KG1 (cell line): ENCODE results near the gene CDC45.

Experiments used
- DNase-seq: peaks from one replicate; lab custom pipeline; 2025; lab: John Stamatoyannopoulos, UW

The CDC45 gene

DNA sequence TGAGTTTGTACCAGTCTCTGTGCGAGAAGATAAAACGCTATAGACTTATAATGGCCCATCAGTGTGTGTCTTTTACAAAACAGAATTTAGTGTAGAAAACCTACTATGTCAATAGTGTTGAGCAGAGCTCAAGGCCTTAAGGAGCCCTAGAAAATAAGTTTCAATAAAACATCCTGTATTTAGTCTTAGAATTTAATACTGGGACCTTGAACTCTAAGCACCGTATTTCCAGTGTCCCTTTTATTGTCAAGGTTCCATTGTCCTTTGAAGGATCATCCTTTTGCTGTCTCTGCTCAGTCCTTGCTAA is 16.6 kb downstream of the CDC45 start:
- no peak for DNase-seq

DNA sequence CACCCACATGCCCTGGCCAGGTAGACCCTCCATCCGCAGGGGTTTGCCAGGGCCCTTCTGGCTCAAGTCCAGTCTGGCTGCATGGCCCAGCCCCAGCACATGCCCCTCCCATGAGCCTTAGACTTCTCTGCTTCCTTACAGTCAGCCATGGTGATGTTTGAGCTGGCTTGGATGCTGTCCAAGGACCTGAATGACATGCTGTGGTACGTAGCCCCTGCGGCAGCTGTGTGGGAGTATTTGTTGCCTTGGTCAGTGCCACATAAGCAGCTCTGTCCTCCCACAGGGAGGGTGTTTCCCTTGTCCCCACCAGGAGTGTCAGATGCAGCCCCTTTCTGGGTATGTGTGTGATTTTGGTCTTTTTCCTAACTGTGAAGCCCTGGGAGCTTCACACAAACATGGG is 17.5 kb downstream of the CDC45 start:
- DNase-seq: no peak

DNA sequence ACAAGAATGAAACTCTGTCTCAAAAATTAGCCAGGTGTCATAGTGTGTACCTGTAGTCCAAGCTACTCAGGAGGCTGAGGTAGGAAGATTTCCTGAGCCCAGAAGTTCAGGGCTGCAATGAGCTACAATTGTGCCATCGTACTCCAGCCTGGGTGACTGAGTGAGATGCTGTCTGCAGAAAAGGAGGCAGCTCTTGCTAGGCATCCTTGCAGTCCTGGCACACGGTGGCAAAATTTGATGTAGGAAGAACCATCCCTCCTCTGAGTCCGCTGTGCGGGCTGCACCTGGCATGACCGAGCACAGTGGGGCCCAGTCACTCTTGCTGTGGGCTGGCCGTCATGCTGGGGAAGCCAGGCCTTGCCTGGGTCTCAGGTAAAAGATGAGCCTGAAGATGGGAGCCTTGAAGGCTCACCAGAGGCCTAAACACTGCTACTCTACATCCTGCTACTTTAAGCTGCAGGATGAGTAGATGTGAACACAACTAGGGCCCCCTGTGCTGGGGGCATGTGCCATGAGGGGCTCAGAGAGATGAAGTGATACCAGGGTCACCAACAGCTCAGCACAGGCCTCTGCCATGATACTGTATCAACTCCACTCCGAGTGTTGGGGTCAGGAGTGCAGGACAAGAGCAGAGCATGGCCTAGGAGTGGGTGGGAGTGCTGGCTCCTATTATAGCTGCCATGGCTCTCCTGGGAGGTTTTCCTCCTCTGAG is 18.6 kb downstream of the CDC45 start:
- DNase-seq: no peak

- DNase-seq: no peak
Measured at GRCh38 chr22:19498866-19499190, 19.1 kb downstream of the CDC45 start.

DNA sequence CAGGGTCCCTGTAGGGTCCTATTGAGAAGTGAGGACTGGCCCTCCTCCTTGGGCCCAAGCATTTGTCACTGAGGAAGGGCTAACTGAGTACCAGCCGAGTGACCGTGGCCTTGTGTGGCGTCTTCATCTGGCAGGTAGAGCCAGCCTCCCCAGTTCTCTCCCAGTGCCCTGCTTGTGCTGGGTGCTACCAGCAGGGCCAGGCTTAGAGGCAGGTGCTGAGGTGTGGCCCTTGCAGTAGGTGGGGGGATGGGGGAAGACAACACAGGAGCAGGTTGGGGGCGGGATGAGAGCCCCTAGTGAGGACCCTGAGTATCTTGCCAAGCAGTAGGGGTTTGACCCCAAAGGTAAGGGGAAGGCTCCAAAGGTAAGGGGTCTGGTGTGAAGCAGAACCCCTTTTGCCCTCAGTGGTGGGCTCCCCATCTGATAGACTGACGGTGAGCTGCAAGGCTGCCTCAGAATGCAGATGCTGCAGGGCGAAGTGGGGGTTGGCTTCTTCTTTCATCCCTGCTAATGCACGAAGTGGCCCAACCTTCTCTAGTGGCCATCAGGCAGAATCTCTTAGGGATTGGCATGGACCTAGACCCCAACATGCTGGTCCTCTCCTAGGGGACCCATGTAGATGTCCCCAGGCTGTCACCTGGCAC is 19.6 kb downstream of the CDC45 start:
- DNase-seq: no peak

GRCh38 chr22:19499880-19500242 is 20.1 kb downstream of the CDC45 start:
- no peak for DNase-seq

DNA sequence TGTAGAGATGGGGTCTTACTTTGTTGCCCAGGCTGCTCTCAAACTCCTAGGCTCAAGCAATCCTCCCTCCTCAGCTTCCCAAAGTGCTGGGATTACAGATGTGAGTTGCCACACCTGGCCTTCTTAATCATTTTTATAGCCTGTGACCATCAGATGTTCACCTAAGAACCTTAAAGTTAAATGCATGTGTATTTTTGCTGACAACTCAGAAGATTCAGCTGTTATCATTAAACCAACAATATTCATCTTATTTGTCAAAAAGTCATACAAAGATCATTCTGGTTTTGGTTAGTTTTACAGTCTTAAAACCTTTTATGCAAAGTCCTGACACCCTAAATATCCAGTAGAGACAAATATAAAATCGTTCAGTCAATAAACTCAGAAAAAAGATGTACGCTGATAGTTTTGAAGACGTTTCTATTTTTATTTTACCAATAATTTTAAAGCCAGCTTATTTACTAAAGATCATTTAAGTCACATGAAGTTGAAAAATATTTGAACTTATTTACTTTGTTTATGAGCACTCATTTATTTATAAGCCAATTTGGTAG is 22.3 kb downstream of the CDC45 start:
- DNase-seq: no peak

DNA sequence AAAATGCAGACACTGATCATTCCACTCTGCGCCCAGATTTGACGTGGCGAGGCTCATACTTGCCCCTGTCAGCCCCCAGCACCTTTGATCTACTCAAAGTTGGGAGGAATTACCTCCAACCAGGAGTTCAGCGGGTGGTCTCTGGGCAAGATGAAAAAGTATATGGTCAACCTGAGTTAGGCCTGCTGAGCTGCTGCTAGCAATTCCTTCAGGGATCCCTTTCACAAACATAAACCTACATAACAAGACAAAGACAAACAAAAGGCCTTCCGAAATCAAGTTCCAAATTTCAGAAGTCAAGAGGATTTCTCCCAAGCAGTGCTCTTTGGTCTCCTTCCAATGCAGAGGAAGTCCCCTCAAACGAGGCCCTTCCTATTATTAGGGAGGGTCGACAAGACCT is 23.6 kb downstream of the CDC45 start:
- DNase-seq: no peak

DNA sequence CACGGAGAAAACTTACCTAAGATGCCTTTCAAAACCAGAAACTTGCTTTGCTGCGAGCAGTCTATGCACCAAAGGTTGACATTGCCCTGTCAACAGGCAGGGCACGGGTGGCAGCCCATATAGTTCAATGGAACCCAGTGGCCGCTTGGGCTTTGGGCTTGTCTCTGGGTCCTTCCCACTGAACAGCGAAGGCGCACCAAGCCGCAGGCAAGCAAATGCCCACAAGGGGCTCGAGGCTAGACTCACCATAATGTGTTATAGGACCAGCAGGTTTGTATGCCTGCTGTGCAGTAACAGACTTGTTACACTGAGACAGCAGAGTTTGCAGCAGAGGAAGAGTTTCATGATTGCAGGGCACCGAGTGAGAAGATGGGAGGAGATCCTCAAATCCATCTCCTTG is 24.1 kb downstream of the CDC45 start:
- no peak for DNase-seq

- DNase-seq: no peak
Measured at GRCh38 chr22:19504900-19505734, 25.4 kb downstream of the CDC45 start.

DNA sequence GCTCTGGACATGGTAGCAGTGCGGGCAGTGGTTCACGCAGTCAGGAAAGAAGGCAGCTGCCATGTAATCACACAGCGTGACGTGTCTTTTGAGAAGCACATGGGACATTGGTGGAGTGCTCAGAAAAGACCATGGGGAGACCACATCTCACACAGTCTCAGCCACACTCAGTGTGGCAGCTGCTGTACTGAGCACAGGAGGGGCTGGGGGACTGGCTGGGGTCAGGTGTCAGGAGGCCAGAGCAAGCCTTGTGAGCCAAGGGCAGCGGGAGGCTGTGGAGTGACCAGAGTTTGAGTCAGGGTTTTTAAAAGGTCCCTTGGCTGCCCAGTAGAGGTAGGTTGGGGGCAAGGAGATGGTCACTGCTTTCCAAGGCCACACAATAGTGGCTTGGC is 26.0 kb downstream of the CDC45 start:
- no peak for DNase-seq

- DNase-seq: no peak
Measured at GRCh38 chr22:19506212-19506611, 26.5 kb downstream of the CDC45 start.

- DNase-seq: no peak
Measured at GRCh38 chr22:19507534-19507861, 27.8 kb downstream of the CDC45 start.

- no peak for DNase-seq
Measured at GRCh38 chr22:19508024-19508776, 28.5 kb downstream of the CDC45 start.

GRCh38 chr22:19509191-19509590 is 29.5 kb downstream of the CDC45 start:
- DNase-seq: no peak

- DNase-seq: no peak
Measured at GRCh38 chr22:19509923-19510322, 30.2 kb downstream of the CDC45 start.

DNA sequence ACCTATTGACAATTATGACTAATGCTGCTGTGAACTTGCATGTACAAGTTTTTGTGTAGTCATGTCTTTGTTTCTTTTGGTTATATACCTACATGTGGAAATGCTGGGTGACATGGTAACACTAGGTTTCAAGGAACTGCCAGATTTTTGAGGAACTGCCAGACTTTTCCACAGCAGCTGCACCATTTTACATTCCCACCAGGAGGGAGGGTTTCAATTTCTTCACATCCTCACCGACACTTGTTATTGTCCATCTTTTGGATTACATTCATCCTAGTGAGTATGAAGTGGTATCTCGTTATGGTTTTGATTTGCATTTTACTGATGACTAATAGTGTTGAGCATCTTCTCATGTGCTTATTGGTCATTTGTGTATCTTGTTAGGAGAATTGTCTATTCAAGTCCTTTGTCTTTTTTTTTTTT is 31.2 kb downstream of the CDC45 start:
- no peak for DNase-seq

DNA sequence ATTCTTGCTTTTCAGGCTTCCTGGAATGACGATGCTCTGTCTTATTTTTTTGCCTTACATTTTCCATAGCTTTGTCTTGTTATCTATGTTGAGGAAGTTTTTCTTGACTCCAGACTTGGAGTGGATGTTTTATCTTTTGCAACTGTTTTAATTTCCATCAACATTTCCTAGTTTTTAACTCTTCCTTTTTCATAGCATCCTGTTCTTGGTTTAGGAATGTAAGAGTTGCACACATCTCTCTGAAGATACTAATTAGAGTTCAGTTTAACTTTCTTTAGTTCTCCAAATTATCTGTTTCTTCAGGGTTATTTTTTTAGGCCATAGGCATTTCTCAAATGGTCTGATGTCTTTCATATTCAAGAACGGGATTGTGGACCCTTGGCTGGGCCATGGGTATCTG is 34.1 kb downstream of the CDC45 start:
- no peak for DNase-seq

- DNase-seq: no peak
Measured at GRCh38 chr22:19514831-19515565, 35.3 kb downstream of the CDC45 start.

- DNase-seq: no peak
Measured at GRCh38 chr22:19515654-19516377, 36.1 kb downstream of the CDC45 start.
